IPS-20b (cell line): ENCODE results near the gene IFIT3.

Source experiments
- H3K27ac ChIP-seq: one replicate; pipeline ENCODE4 v1.5.1; 2013; ENCODE audit warnings: low read length
- H3K27me3 ChIP-seq: 2 replicates; pipeline ENCODE4 v1.6.1; 2013; ENCODE audit warnings: mild to moderate bottlenecking, low read length, inconsistent platforms; ENCODE audit not compliant: insufficient read depth
- H3K36me3 ChIP-seq: 2 replicates; pipeline ENCODE4 v1.6.1; 2013; ENCODE audit warnings: low read depth, mild to moderate bottlenecking, inconsistent platforms, low read length, moderate library complexity; ENCODE audit not compliant: insufficient read depth
- H3K4me1 ChIP-seq: 2 replicates; pipeline ENCODE4 v1.6.1; 2013; ENCODE audit warnings: mild to moderate bottlenecking, control low read depth, inconsistent platforms, low read length, moderate library complexity; ENCODE audit not compliant: insufficient read depth
- H3K4me3 ChIP-seq: 2 replicates; pipeline ENCODE4 v1.5.1; 2013; ENCODE audit warnings: mild to moderate bottlenecking, low read length, inconsistent platforms
- H3K9ac ChIP-seq: 2 replicates; pipeline ENCODE4 v1.6.1; 2013; ENCODE audit warnings: low read depth, mild to moderate bottlenecking, inconsistent platforms, low read length, moderate library complexity
- H3K9me3 ChIP-seq: 2 replicates; pipeline ENCODE4 v1.6.1; 2013; ENCODE audit warnings: mild to moderate bottlenecking, low read depth, low read length, inconsistent platforms; ENCODE audit not compliant: insufficient read depth

Gene IFIT3

GRCh38 chr10:89351412-89351779, 23.6 kb downstream of the IFIT3 start:
- H3K9ac ChIP-seq, result no peak overlapping the region; the same call in 1 of the 2 replicates
- H3K4me1 ChIP-seq, result peaks cover 43% of the 10 kb centered on the region
- no peaks in the 10 kb centered on the region for H3K9me3 ChIP-seq
- H3K27ac ChIP-seq, result peak overlapping the region; percentile 26
- no peaks in the 10 kb centered on the region for H3K36me3 ChIP-seq
- no peak overlapping the region for H3K4me3 ChIP-seq
- no peaks in the 10 kb centered on the region for H3K27me3 ChIP-seq

DNA sequence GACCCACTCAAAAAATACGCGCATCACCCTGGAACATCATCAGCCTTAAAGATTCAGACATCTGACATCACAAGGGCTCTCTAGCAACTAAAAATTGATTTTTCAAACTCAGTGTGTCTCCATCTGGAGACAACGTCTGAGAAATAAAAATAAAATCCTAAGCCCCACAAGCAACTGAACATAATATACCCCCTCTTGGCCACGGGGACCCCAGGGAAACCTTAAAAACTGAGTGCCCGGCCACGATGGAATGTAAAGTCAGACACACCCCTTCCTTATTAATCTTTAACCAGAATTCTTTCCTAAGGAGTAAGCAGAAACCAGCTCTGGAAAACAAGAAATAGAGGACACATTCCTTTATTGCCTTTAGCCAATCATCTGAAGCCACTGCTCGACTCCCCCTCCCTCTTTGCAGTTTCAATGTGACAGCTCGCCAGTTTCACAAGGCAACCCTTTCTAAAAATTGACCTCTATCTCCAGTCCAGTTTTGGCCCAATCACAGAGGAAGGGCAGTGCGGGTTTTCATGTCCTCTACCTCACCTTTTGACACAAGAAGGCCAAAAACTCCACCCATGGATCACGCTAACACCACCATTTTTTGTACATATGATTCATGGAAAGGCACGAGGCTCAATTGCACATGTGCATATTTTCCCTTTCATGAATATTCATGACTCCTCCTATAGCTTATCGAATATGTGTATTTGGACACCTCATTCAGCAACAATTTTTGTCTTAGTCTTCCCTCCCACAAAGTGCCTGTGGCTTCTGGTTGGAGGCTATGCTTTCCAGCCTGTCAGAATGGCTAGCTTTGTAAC, 24.2 kb downstream of the IFIT3 start:
- Histone ChIP-seq H3K27ac (no peak overlapping the region), H3K9ac (no peak overlapping the region; the same call in 1 of the 2 replicates), H3K27me3 (no peaks in the 10 kb centered on the region), H3K4me1 (peaks cover 39% of the 10 kb centered on the region), H3K4me3 (no peak overlapping the region), H3K9me3 (no peaks in the 10 kb centered on the region), H3K36me3 (no peaks in the 10 kb centered on the region)

DNA sequence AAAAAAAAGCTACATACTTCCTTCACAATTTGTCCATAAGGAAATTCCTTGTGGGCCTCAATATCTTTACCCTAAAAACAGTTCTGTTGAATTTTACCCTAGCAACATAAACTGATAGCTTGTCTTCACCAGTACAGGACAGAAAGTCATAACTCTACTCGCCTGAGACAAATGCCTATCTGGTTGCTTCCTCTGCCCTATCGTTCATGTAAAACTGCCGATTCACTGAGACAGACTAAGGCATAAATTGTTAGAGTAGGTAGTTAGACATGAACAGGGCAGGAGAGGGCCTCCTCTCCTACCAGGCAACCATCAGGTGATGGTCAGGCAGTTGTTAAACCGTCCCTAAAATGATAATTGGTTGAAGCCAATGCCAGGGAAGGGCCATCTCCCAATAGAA, 25.0 kb downstream of the IFIT3 start:
- Histone ChIP-seq H3K27ac (no peak overlapping the region), H3K9ac (no peak overlapping the region), H3K4me1 (peaks cover 34% of the 10 kb centered on the region)

GRCh38 chr10:89355394-89355931, 27.7 kb downstream of the IFIT3 start:
- H3K9me3 ChIP-seq, result no peaks in the 10 kb centered on the region
- no peaks in the 10 kb centered on the region for H3K36me3 ChIP-seq
- peaks cover 19% of the 10 kb centered on the region for H3K4me1 ChIP-seq
- H3K27me3 ChIP-seq, result no peaks in the 10 kb centered on the region
- H3K27ac ChIP-seq, result no peak overlapping the region
- no peak overlapping the region for H3K9ac ChIP-seq
- no peak overlapping the region for H3K4me3 ChIP-seq

More for the DNA sequence above, 25.0 kb downstream of the IFIT3 start:
- no peaks in the 10 kb centered on the region for H3K27me3 ChIP-seq
- H3K4me3 ChIP-seq, result no peak overlapping the region
- H3K36me3 ChIP-seq, result no peaks in the 10 kb centered on the region
- no peaks in the 10 kb centered on the region for H3K9me3 ChIP-seq

DNA sequence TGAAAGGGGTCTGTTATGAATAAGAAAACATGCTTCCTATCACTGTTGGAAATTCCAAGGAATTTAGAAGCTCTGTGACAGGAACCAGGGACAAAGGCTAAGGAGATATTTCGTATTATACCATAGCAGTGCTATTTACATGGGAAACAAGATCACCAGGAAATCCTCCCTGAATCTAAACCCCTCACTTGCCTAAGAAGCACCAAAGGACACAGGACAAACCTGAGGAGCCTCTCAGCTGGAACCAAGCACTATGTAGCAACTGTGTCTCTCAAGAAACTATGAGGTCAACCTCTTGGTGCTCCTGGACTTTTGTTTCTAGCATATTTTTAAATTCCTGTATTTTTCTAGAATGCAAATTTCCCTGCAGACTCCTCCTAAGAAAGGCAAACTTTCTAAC, 29.3 kb downstream of the IFIT3 start:
- Histone ChIP-seq H3K27me3 (no peaks in the 10 kb centered on the region), H3K27ac (no peak overlapping the region), H3K4me1 (peaks cover 8% of the 10 kb centered on the region), H3K9ac (no peak overlapping the region), H3K4me3 (no peak overlapping the region), H3K36me3 (no peaks in the 10 kb centered on the region), H3K9me3 (no peaks in the 10 kb centered on the region)

GRCh38 chr10:89357975-89358374, 30.2 kb downstream of the IFIT3 start:
- Histone ChIP-seq H3K27me3 (no peaks in the 10 kb centered on the region), H3K4me1 (peaks cover 4% of the 10 kb centered on the region; the same call in 1 of the 2 replicates), H3K27ac (no peak overlapping the region), H3K36me3 (no peaks in the 10 kb centered on the region), H3K9me3 (no peaks in the 10 kb centered on the region), H3K4me3 (no peak overlapping the region), H3K9ac (no peak overlapping the region)

DNA sequence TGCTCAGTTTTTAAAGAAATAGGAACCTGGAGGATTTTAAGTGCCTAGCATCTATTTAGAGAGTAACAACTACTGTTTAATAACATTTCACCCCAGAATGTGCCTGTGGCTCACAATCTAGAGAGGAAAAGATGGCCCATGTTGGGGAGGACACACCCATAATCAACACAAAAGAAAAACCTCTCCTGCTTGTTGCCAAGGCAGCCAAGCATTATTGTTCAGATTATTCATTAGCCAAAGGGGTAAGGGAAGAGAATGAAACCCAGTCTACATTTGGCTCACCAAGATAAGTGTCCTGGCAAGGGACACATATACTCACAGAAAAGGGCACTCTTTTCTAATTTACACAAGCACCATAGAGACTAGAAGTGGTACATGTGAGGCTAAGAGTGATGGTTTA, 32.4 kb downstream of the IFIT3 start:
- Histone ChIP-seq H3K36me3 (no peaks in the 10 kb centered on the region), H3K9me3 (no peaks in the 10 kb centered on the region), H3K4me3 (no peak overlapping the region), H3K9ac (no peak overlapping the region), H3K27me3 (no peaks in the 10 kb centered on the region), H3K27ac (no peak overlapping the region), H3K4me1 (peaks cover 4% of the 10 kb centered on the region; the same call in 1 of the 2 replicates)

DNA sequence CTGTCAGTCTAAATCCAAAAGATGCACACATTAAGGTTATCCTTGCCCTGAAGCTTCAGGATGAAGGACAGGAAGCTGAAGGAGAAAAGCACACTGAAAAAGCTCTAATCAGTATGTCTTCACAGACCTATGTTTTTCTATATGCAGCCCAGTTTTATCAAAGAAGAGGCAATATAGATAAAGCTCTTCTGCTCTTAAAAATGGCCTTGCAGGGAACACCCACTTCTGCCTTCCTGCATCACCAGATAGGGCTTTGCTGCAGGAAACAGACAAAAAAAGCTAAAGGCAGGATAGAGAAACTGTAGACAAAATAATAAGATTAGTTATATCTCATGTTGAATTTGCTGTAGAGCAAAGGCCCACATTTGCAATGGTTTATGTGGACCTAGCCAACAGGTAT, 35.1 kb downstream of the IFIT3 start:
- H3K27me3 ChIP-seq, result no peaks in the 10 kb centered on the region
- H3K4me1 ChIP-seq, result no peaks in the 10 kb centered on the region; the same call in 1 of the 2 replicates
- H3K4me3 ChIP-seq, result no peak overlapping the region
- H3K27ac ChIP-seq, result no peak overlapping the region
- H3K9me3 ChIP-seq, result no peaks in the 10 kb centered on the region
- H3K36me3 ChIP-seq, result no peaks in the 10 kb centered on the region
- H3K9ac ChIP-seq, result no peak overlapping the region

DNA sequence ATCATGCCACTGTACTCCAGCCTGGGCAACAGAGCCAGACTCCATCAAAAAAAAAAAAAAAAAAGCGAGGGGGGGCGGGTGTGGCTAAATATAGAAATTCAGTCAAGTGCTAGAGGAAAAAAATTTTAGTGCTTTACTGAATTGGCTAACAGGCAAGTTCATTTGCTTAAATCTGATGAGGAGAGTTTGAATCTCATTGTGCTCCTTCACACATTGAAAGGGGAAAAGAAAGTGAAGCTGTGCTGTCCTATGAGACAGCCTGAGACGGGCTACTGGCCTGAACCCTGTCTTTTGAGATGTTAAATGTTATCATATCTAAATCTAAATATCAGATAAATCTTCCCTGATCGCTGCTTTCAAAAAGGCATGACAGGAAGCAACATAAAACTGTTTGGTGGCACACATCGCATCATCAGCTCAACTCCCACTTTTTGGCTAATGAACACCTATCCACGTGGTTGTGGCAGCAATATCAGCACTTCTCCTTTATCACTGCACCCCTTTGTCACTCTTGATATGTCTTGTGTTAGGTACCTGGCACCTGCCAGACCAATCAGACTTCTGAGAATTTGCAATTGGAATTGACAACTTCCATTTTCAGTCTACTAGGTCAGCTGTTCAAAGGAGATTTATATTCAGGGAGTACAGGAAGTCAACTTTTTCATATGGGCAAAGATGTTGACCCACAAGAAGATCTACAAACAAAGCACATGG, 36.1 kb downstream of the IFIT3 start:
- Histone ChIP-seq H3K9me3 (no peaks in the 10 kb centered on the region), H3K27me3 (no peaks in the 10 kb centered on the region), H3K4me1 (no peaks in the 10 kb centered on the region), H3K27ac (no peak overlapping the region), H3K36me3 (no peaks in the 10 kb centered on the region), H3K9ac (no peak overlapping the region), H3K4me3 (no peak overlapping the region)

DNA sequence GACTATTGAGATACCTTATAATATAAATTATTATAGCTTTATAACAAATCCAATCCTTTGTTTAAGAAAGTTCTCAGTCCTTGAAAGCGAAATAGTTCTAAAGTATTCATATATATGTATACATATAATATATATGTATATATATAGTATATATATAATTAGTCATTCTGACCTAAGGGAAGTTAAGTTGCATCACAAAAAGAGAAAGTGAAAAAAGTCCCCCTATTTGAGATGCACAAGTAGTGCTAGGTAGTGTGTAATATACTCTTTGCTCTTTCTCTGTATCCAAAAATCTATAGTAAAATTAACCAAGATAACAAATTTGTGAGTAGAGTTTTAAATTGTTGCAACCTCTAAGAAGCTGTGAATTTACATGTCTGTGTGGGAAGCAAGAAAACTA, 36.7 kb downstream of the IFIT3 start:
- no peak overlapping the region for H3K4me3 ChIP-seq
- H3K4me1 ChIP-seq, result peaks cover 4% of the 10 kb centered on the region; the same call in 1 of the 2 replicates
- H3K36me3 ChIP-seq, result no peaks in the 10 kb centered on the region
- H3K27ac ChIP-seq, result no peak overlapping the region
- no peaks in the 10 kb centered on the region for H3K27me3 ChIP-seq
- H3K9ac ChIP-seq, result no peak overlapping the region
- H3K9me3 ChIP-seq, result no peaks in the 10 kb centered on the region

DNA sequence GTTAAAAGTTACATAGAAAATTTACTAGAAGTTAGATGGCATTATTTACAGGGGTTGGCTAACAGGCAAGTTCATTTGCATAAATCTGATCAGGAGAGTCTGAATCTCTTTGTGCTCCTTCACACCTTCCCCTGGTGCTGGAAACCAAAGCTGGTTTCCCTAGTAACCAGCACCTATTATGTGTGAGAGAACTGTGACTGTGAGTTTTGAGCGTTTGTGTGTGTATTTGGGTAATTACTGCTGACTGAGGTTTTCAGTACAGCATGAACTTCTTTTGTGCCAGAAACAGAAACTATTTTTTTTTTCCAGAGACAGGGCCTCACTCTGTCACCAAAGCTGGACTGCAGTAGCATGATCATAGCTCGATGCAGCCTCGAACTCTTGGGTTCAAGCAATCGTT, 39.7 kb downstream of the IFIT3 start:
- H3K9ac ChIP-seq, result no peak overlapping the region
- H3K4me1 ChIP-seq, result peaks cover 4% of the 10 kb centered on the region; the same call in 1 of the 2 replicates
- H3K27me3 ChIP-seq, result no peaks in the 10 kb centered on the region

GRCh38 chr10:89368129-89368528, 40.3 kb downstream of the IFIT3 start:
- Histone ChIP-seq H3K27ac (no peak overlapping the region), H3K9me3 (no peaks in the 10 kb centered on the region), H3K4me3 (no peak overlapping the region), H3K9ac (no peak overlapping the region), H3K4me1 (peaks cover 4% of the 10 kb centered on the region; the same call in 1 of the 2 replicates), H3K27me3 (no peaks in the 10 kb centered on the region), H3K36me3 (no peaks in the 10 kb centered on the region)

More for the DNA sequence above, 39.7 kb downstream of the IFIT3 start:
- Histone ChIP-seq H3K36me3 (no peaks in the 10 kb centered on the region), H3K9me3 (no peaks in the 10 kb centered on the region), H3K27ac (no peak overlapping the region), H3K4me3 (no peak overlapping the region)
